Liver (tissue), 9 donors: ENCODE data around the gene ITGA7. TPM values are rescaled to one million over a fixed set of nuclear protein-coding genes. Genes with fewer than 3 reads are reported as not detected.

Experiments used
- DNase-seq: peaks from one replicate; pipeline ENCODE4 v3.0.0-alpha.2; 2017; ENCODE audit warnings: low spot score
- H3K27ac ChIP-seq, 2 donors: one replicate each; pipeline ENCODE4 v1.7.0; 2013; ENCODE audit warnings: inconsistent platforms in 2 of 2, low read length in 2 of 2, control low read depth in 1 of 2, low read depth in 1 of 2, mild to moderate bottlenecking in 1 of 2
- H3K27me3 ChIP-seq, 4 donors: one replicate each; pipeline versions ENCODE4 v1.6.1 to v1.7.0; 2013; ENCODE audit warnings: low read length in 3 of 4, inconsistent platforms in 1 of 4, mild to moderate bottlenecking in 1 of 4, moderate library complexity in 1 of 4; ENCODE audit not compliant: control insufficient read depth in 4 of 4, insufficient read depth in 4 of 4
- H3K36me3 ChIP-seq, 4 donors: one replicate each; pipeline versions ENCODE4 v1.6.1 to v1.7.0; 2013; ENCODE audit warnings: low read length in 3 of 4, mild to moderate bottlenecking in 3 of 4, low read depth in 1 of 4, moderate library complexity in 1 of 4; ENCODE audit not compliant: control insufficient read depth in 4 of 4, insufficient read depth in 3 of 4
- H3K4me1 ChIP-seq, 4 donors: one replicate each; pipeline versions ENCODE4 v1.6.1 to v1.7.0; 2013; ENCODE audit warnings: low read length in 3 of 4, mild to moderate bottlenecking in 3 of 4, moderate library complexity in 1 of 4; ENCODE audit not compliant: control insufficient read depth in 4 of 4, insufficient read depth in 4 of 4
- H3K4me3 ChIP-seq, 3 donors: one replicate each; pipeline versions ENCODE4 v1.6.1 to v1.7.0; 2013; ENCODE audit warnings: low read length in 3 of 3, control low read depth in 1 of 3, low read depth in 1 of 3, mild to moderate bottlenecking in 1 of 3
- H3K9ac ChIP-seq, 2 donors: one replicate each; pipeline ENCODE4 v1.7.0; 2013; ENCODE audit warnings: low read length in 2 of 2, mild to moderate bottlenecking in 2 of 2, moderate library complexity in 2 of 2, control low read depth in 1 of 2, low read depth in 1 of 2
- H3K9me3 ChIP-seq, 4 donors: one replicate each; pipeline versions ENCODE4 v1.6.1 to v1.7.0; 2013; ENCODE audit warnings: low read length in 3 of 4; ENCODE audit not compliant: control insufficient read depth in 4 of 4
- ATF3 ChIP-seq: IDR thresholded peaks from 2 replicates; pipeline ENCODE4 v1.6.1; 2016; ENCODE audit warnings: antibody characterized with exemption
- CTCF ChIP-seq: fragments of 150-350 bp; IDR thresholded peaks from 2 replicates; pipeline ENCODE4 v1.5.1; 2017; ENCODE audit warnings: improper control_type of control experiment, low read depth, low read length; ENCODE audit not compliant: missing input control
- EGR1 ChIP-seq, 2 donors: IDR thresholded peaks; 2 replicates each; pipeline ENCODE4 v1.6.1; 2016 to 2018; ENCODE audit warnings: antibody characterized with exemption in 2 of 2, low read depth in 2 of 2
- FOXA1 ChIP-seq: IDR thresholded peaks from 2 replicates; pipeline ENCODE4 v1.6.1; 2016; ENCODE audit warnings: antibody characterized with exemption
- FOXA2 ChIP-seq: IDR thresholded peaks from 2 replicates; pipeline ENCODE4 v1.6.1; 2016; ENCODE audit warnings: antibody characterized with exemption
- GABPA ChIP-seq, 2 donors: IDR thresholded peaks in 1 of 2; conservative IDR thresholded peaks in 1 of 2; 2 replicates each; pipeline ENCODE4 v1.6.1; 2016; ENCODE audit warnings: antibody characterized with exemption in 2 of 2, mild to moderate bottlenecking in 1 of 2, moderate library complexity in 1 of 2
- HNF4A ChIP-seq, 2 donors: conservative IDR thresholded peaks; 2 replicates each; pipeline ENCODE4 v1.6.1; 2016; ENCODE audit warnings: antibody characterized with exemption in 2 of 2, mild to moderate bottlenecking in 2 of 2
- HNF4G ChIP-seq: IDR thresholded peaks from 2 replicates; pipeline ENCODE4 v1.6.1; 2016; ENCODE audit warnings: antibody characterized with exemption
- MAX ChIP-seq: IDR thresholded peaks from 2 replicates; pipeline ENCODE4 v1.6.1; 2016; ENCODE audit warnings: antibody characterized with exemption
- NR2F2 ChIP-seq: IDR thresholded peaks from 2 replicates; pipeline ENCODE4 v1.6.1; 2016; ENCODE audit warnings: antibody characterized with exemption
- RAD21 ChIP-seq, 2 donors: IDR thresholded peaks; 2 replicates each; pipeline ENCODE4 v1.6.1; 2016; ENCODE audit warnings: antibody characterized with exemption in 2 of 2, mild to moderate bottlenecking in 2 of 2
- REST ChIP-seq: IDR thresholded peaks from 2 replicates; pipeline ENCODE4 v1.6.1; 2016; ENCODE audit warnings: antibody characterized with exemption, mild to moderate bottlenecking
- RXRA ChIP-seq, 2 donors: IDR thresholded peaks; 2 replicates each; pipeline ENCODE4 v1.6.1; 2017 to 2018; ENCODE audit warnings: antibody characterized with exemption in 2 of 2, mild to moderate bottlenecking in 1 of 2
- SP1 ChIP-seq: IDR thresholded peaks from 2 replicates; pipeline ENCODE4 v1.6.1; 2018; ENCODE audit warnings: antibody characterized with exemption, mild to moderate bottlenecking
- TAF1 ChIP-seq: conservative IDR thresholded peaks from 2 replicates; pipeline ENCODE4 v1.6.1; 2016; ENCODE audit warnings: antibody characterized with exemption, mild to moderate bottlenecking
- YY1 ChIP-seq: IDR thresholded peaks from 2 replicates; pipeline ENCODE4 v1.6.1; 2016; ENCODE audit warnings: antibody characterized with exemption, mild to moderate bottlenecking
- ZBTB33 ChIP-seq: IDR thresholded peaks from 2 replicates; pipeline ENCODE4 v1.6.1; 2016; ENCODE audit warnings: antibody characterized with exemption
- WGBS: extraction: QIAGEN DNeasy Blood & Tissue Kit; methylation state at CpG from one replicate; pipeline ENCODE4 v1.1.7; 2013; 5-methylcytosine and 5-hydroxymethylcytosine counted together
- polyA plus RNA-seq, 2 donors: library from polyadenylated mRNA; stranded (reverse) in 1 of 2; unstranded in 1 of 2; fragments of 200-250 nt in 1 of 2; fragments of >200 nt in 1 of 2; fragmentation: Nextera tagmentation in 1 of 2; extraction: Ambion mirVana in 1 of 2; gene quantifications; one replicate each; pipeline versions ENCODE4 v1.2.1 to v1.2.3, GENCODE V29; 2013 to 2015
- total RNA-seq, 2 donors: library from RNA; depleted of rRNA; stranded (reverse); fragments of >200 nt; gene quantifications; one replicate each; pipeline ENCODE4 v1.2.3, GENCODE V29; 2014
- donor health status: healthy.
- donor health status: healthy.
- donor health status: healthy.
- donor health status: healthy.
- donor health status: healthy.

ITGA7 gene
- total and polyA plus RNA-seq, 4 donors = 0.98 to 4.9 (median 3.3) TPM

GRCh38 chr12:55733021-55733555, 25.4 kb upstream of the ITGA7 start:
- TF ChIP-seq REST (no peak), RXRA (IDR thresholded peaks at IDR 0.05) (no peak), RAD21 (IDR thresholded peaks at IDR 0.05) (no peak), EGR1 (IDR thresholded peaks at IDR 0.05; ENCODE audit: low read depth in 2 of 2) (no peak), ZBTB33 (no peak), CTCF (no peak), NR2F2 (no peak), GABPA (IDR thresholded peaks at IDR 0.05 in 1 of 2, conservative IDR thresholded peaks at IDR 0.05 in 1 of 2) (no peak), HNF4G (no peak), FOXA2 (no peak), SP1 (no peak), TAF1 (no peak), FOXA1 (no peak), ATF3 (no peak), YY1 (no peak)
- H3K9me3 ChIP-seq = no peaks in the 10 kb centered on the region
- peaks cover 2 to 21% (median 11%) of the 10 kb centered on the region in 4 donors for H3K4me1 ChIP-seq
- H3K9ac ChIP-seq = no peak overlapping the region
- H3K27me3 ChIP-seq = no peaks in the 10 kb centered on the region
- no peaks in the 10 kb centered on the region for H3K36me3 ChIP-seq
- no peak for DNase-seq
- 92% methylated on average over 14 of the region's 14 CpGs for WGBS
- no peak overlapping the region for H3K27ac ChIP-seq
- H3K4me3 ChIP-seq = no peak overlapping the region

- Histone ChIP-seq H3K9me3 (no peaks in the 10 kb centered on the region), H3K27ac (no peak overlapping the region), H3K36me3 (no peaks in the 10 kb centered on the region), H3K27me3 (no peaks in the 10 kb centered on the region), H3K9ac (no peak overlapping the region), H3K4me3 (no peak overlapping the region), H3K4me1 (peaks cover 2 to 22% (median 12%) of the 10 kb centered on the region in 4 donors)
- 87% methylated on average over 4 of the region's 4 CpGs for WGBS
- no peak for DNase-seq
- no peak for TF ChIP-seq EGR1 (IDR thresholded peaks at IDR 0.05; ENCODE audit: low read depth in 2 of 2)
- TF ChIP-seq CTCF = no peak
- no peak for TF ChIP-seq HNF4A (conservative IDR thresholded peaks at IDR 0.05)
- no peak for TF ChIP-seq RXRA (IDR thresholded peaks at IDR 0.05)
- TF ChIP-seq MAX = no peak
- no peak for TF ChIP-seq SP1
- TF ChIP-seq ZBTB33 = no peak
- no peak for TF ChIP-seq FOXA1
Observed at GRCh38 chr12:55732288-55732687, 24.6 kb upstream of the ITGA7 start.
